Activated naive CD4-positive, alpha-beta T cell (primary cell): ENCODE measurements around the gene SDC1.
A peak's percentile ranks its signal among the peaks of the same experiment; 100 is the strongest.
"Not testable (repeated sequence)": the region's sequence is repeated elsewhere in the genome, so short reads cannot be mapped to it uniquely, and the experiment has no call there.

ENCODE experiments used
- DNase-seq, 4 experiments: peaks; one replicate each; lab custom pipeline; 2025; lab: John Stamatoyannopoulos, UW

The SDC1 gene, protein sequence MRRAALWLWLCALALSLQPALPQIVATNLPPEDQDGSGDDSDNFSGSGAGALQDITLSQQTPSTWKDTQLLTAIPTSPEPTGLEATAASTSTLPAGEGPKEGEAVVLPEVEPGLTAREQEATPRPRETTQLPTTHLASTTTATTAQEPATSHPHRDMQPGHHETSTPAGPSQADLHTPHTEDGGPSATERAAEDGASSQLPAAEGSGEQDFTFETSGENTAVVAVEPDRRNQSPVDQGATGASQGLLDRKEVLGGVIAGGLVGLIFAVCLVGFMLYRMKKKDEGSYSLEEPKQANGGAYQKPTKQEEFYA

GRCh38 chr2:20224716-20225293 is at the start of gene SDC1:
TSS of gene SDC1 (minus strand) at chr2:20225130. CDS start at chr2:20224867, 263 bp downstream.
- no peak for DNase-seq

DNA sequence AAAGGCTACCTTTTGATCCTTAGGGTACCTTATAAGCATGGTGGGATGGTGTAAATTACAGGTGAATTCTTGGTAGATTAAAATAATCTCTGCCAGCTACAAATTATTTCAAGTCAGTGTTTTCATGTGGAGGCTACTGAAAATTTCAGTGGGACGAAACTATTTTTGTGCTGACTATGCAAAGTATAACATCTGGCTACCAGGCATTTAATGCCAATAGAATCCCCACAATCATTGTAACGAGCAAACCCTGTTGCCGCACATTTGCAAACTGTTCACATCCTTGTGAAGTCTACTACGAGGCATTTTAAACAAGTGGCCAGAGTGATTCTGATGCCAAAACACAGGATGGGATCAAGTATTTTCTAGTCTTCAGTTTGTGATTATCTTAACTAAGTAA is 48.1 kb upstream of the SDC1 start:
- DNase-seq = no peak

DNA sequence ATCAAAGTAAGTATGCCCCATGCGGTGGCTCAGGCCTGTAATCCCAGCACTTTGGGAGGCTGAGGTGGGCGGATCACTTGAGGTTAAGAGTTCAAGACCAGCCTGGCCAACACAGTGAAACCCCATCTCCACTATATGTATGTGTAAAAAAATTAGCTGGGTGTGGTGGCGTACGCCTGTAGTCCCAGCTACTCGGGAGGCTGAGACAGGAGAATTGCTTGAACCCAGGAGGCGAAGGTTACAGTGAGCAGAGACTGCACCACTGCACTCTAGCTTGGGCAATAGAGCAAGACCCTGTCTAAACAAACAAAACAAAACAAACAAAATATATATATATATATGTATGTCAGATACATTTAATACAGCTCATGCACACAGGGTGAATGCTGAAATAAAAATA is 43.4 kb upstream of the SDC1 start:
- DNase-seq = not testable (repeated sequence)

DNA sequence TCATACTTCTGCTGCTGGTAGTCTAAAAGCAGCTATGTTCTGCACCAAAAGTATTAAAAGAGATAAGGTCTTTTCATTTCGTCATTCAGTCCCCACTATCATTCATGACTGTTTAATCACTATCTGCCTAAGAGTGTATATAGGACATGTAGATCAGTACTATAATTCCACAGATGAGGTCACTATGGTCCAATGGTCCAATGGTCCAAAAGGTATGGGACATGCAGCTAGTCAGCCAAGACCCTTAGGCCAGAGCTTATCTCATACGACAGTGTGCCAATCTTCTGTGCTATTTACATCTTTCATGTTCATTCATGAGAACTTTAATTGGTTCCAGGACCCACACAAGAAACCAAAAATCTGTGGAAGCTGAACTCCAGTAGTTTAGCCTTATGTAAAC is 42.6 kb upstream of the SDC1 start:
- no peak for DNase-seq

DNA sequence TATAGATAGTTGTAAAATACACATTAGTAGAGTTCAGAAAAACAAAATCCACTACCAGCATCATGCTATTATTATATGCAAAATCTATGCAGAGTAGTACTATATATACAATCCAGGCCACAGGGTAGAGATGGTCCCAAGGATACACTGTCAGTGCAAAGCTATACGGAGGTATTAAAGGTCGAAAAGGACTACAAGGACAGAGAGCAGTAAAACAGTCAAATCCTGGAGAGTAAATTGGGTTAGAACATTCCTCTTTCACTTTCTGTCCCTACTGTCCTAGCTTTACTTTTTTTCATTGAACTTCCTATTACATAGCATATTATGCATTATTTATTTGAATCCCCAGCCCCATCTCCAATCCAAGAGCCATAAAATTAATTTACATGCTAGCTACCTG is 39.7 kb upstream of the SDC1 start:
- DNase-seq = no peak

DNA sequence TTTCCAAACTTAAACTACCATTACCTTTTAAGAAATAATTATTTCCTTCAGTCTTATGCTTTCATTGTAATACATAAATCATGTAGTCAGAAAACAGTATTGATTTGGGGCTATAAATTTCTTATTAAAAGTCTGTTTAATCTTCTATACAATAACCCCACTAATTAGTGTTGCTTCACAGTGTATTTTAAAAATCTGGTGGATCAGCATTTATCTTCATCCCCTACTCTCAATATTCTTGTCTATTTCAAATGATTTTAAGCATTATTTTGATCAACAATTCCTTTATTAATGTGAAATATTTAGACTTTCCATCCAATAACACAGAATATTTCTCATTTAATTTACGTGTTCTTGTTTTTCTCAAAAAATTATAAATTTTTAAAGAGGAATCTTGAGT is 32.5 kb upstream of the SDC1 start:
- DNase-seq = no peak

DNA sequence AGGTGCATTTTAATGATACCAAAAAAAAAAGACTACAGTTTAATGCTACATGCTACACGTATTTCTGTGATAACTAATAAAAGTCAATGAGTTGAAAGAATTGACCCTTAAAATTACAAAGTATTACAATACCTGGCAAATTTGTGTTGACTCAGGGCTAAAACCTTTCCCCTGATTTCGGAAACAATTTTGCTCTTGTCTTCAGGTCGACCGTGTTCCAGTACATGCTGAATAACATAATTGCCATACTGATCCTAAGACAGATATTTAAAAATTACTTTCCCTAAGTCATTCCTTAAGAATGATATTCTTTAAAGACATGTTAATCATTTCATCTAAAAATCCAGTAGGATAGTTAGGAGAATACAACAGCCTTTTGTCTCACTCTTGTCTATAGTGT is 29.8 kb upstream of the SDC1 start:
- no peak for DNase-seq

DNA sequence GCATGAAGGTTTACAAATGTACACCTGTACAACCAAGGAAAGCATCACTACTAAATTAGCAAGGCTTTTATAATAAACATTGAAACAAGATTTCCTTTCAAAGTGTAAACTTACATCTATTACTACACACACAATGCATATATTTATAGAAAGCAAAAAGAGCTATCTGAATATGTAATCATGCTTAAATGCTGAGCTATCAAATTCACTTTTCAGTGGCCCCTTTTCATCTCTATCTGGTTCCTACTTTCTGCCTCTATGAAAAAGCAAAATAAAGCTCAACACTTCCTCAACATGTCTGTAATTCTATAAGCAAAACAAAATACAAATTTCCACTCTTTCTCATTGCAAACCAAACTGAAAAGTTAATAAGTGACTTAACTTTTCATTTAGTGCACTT is 25.5 kb upstream of the SDC1 start:
- DNase-seq = no peak

- DNase-seq = no peak
These were observed 24.2 kb upstream of the SDC1 start for GRCh38 chr2:20249170-20249569.

GRCh38 chr2:20247084-20247483 is 22.2 kb upstream of the SDC1 start:
- no peak for DNase-seq

DNA sequence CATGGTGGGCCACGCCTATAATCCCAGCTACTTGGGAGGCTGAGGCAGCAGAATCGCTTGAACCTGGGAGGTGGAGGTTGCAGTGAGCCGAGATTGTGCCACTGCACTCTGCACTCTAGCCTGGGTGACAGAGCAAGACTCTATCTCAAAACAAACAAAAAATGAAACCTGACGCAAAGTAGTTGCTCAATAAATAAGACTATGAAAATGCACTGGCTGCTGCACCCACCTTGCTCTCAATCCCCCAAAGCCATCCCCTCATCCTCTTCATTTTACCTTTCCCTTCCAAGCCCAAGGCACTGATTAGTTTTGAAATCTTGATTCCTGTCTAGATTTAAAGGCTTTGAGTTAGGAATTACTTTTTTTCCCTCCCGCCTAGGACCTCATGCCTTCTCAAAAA is 18.7 kb upstream of the SDC1 start:
- DNase-seq = not testable (repeated sequence)

DNA sequence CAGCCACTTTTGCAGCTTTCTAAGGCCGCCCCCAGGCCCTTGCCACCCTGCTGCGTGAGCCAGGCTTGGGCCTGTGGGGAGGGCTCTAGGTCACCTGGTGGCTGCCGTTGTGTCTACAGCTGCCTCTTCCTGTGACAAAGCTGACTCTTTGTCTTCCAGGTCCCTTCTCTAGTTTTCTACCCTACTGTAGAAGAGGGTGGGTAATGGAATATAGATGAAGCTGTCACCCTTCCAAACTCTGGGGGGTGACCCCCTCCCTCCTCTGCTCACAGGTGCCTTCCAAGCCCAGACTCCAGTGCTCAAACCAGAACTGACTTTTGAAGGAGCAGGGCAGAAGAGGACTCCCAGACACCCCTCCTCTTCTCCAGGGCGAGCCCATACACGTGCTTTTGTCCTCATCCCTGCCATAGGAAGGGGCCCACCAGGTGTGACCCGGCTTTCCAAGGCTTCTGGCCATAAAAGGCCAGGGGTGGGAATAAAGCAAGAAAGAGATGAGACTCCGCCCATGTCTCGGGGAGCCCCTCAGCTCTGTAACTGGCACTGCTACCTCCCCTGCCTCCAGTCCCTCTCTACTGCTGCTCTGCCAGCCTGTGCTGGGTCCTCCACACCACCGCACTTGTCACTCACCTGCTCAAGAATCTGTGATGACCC is 17.9 kb upstream of the SDC1 start:
- DNase-seq = no peak

- peak in 1 of 4 experiments; percentile 12 for DNase-seq
These were observed 17.2 kb upstream of the SDC1 start for GRCh38 chr2:20241973-20242726.

- DNase-seq = not testable (repeated sequence)
These were observed 15.4 kb upstream of the SDC1 start for GRCh38 chr2:20240291-20240690.

GRCh38 chr2:20236496-20236895 is 11.6 kb upstream of the SDC1 start:
- DNase-seq = no peak

DNA sequence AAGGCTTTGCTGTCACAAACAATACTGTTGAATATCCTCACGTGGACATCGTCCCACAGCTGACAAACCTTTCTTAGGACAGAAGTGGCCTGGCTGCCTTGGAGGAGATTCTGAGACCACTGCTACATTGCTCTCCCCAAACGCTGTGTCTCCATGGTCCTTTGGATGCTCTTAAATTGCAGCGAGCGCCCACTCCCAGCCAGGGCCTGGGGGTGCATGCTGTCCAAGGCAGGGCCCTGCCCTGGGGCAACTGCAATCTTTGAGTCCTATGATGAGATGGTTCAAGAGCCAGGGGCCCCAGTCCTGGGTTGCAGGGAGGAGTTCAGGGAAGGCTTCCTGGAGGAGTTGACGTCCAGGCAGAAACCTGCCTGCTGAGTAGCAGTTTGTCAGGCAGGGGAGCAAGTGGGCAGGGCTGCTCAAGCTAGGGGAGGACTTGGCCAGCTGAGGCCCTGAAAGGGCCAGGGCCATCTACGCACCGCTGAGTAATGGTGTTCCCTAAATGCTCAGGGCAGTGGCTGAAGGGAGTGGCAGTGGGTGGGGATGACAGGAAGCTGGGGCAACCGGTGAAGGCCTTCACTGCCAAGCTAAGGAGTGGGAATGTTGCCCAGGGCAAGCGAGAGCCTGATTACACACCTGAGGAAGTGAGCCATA is 10.8 kb upstream of the SDC1 start:
- no peak for DNase-seq

DNA sequence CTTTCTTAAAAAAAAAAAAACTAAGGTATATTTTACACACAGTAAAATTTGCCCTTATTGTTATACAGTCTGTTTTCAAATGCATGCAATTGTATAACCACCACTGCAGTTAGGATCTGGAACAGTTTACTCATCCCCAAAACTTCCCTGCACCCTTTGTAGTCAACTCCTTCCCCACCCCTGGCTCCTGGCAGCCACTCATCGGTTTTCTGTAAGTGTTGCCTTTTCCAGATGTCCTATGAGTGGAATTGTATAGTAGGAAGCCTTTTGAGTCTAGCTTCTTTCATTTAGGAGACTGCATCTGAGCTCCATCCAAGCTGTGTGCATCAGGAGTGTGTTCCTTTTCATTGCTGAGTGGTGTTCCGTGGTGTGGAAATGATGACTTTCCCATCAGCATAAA is 9.7 kb upstream of the SDC1 start:
- DNase-seq = not testable (repeated sequence)

GRCh38 chr2:20232837-20233207 is 7.9 kb upstream of the SDC1 start:
- no peak for DNase-seq

- no peak for DNase-seq
These were observed 6.7 kb upstream of the SDC1 start for GRCh38 chr2:20231598-20232026.

DNA sequence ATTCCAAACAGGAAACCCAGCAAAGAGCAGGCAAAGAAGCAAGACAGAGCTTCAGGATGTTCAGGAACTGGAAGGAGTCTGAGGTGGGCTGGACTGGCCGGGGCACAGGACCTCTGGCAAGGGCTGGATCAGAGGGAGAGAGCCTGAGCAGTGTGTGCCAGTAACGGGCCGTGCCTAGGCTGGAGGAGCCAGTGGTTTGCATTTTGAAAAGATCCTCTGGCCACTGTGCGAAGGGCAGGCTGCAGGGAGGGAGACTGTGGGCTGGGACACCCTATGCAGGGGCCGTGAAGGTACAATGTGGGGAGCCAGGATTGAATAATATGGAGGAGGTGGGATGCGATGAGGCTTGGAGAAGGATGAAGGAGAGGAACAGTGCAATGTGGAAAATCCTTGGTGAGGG is 6.2 kb upstream of the SDC1 start:
- DNase-seq = no peak

DNA sequence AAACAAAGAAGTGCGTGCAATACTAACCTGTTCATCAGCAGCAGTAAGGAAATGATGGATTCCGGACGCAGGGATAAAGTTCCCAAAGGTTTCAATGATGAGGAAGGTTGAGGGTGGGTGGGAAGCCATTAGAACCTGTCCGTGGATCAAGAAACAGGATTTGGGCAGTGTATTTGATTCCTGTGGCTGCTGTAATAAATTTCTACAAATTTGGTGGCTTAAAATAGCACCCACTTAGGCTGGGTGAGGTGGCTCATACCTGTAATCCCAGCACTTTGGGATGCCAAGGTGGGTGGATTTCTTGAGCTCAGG is 5.1 kb upstream of the SDC1 start:
- no peak for DNase-seq

GRCh38 chr2:20229322-20230113 is 4.6 kb upstream of the SDC1 start:
- no peak for DNase-seq
